Right renal cortex interstitium (tissue), 3 donors: ENCODE data around the gene PLEKHN1. TPM values are rescaled to one million over a fixed set of nuclear protein-coding genes. Genes with fewer than 3 reads are reported as not detected.
"Not testable (repeated sequence)": the region's sequence is repeated elsewhere in the genome, so short reads cannot be mapped to it uniquely, and the experiment has no call there.

Experiments used
- DNase-seq, 3 donors: peaks; one replicate each; pipeline ENCODE4 v3.0.0-alpha.2; 2013; ENCODE audit warnings: low read depth in 3 of 3, low spot score in 2 of 3
- polyA plus RNA-seq, 3 donors: library from polyadenylated mRNA; unstranded; fragments of 120-200 nt; gene quantifications; one replicate each; pipeline ENCODE4 v1.2.1, GENCODE V29; 2013; ENCODE audit not compliant: insufficient read length in 3 of 3

Gene PLEKHN1
- polyA plus RNA-seq, 3 donors = 0.17 to 0.27 (median 0.22) TPM

DNA sequence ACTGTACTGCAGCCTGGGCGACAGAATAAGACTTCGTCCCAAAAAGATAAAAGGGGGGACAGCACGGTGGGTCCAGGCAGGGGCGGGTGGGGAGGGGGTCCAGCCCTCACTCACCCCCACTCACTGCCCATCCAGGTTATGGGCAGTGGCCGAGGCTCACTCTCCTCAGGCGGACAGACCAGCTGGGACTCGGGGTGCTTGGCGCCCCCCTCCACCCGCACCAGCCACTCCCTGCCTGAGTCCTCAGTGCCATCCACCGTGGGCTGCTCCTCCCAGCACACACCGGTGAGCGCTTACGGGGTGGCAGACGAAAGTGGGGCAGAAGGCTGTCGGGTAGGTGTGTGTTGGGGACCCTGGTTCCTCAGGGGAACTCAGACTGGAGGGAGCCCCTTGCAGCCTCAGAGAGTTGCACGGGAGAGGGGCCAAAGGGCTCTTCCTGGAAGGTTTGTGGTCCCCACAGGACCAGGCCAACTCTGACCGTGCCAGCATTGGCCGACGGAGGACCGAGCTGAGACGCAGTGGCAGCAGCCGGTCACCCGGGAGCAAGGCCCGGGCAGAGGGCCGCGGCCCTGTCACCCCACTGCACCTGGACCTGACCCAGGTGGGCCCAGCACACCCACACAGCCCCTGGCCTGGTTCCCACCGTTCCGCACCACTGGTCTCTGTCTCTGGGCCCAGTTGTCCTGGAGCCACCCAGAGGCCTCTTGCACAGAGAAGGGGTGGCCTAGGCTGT, 6.6 kb downstream of the PLEKHN1 start:
- DNase-seq = no peak

DNA sequence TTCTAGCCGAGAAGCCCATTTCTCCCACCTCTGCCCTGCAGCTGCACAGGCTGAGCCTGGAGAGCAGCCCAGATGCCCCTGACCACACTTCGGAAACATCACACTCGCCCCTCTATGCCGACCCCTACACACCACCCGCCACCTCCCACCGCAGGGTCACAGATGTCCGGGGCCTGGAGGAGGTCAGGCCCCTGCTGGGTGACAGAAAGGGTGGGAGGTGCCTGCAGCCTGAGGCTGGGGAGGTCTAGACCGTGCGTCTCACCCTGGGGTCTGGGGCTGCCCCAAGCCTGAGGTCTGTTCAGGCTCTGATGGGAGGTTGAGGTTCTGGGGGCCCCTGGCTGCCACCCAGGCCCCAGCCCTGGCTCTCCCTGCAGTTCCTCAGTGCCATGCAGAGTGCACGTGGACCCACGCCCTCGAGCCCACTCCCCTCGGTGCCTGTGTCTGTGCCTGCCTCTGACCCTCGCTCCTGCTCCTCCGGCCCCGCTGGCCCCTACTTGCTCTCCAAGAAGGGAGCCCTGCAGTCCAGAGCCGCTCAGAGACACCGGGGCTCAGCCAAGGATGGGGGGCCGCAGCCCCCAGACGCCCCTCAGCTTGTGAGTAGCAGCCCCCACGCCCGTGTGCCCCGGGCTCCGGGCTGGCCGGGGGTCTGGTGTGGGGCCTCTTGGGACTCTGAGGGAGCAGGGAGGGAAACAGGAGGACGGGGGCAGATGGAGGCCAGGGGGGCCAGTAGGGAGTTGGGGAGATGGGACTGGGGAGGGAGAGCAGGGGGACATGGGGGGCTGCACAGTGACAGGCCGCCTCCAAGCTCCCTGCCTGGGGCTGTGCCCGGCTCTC, 7.4 kb downstream of the PLEKHN1 start:
- DNase-seq = no peak

DNA sequence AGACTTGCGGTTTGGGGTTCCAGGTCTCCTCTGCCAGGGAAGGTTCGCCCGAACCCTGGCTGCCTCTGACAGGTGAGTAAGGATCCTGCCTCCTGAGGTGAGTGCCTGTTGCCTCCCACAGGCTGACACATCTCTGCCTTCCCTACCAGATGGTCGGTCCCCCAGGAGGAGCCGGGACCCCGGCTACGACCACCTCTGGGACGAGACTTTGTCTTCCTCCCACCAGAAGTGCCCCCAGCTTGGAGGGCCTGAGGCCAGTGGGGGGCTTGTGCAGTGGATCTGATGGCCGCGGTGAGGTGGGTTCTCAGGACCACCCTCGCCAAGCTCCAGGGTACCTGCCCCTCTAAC, 8.0 kb downstream of the PLEKHN1 start:
- DNase-seq = no peak

DNA sequence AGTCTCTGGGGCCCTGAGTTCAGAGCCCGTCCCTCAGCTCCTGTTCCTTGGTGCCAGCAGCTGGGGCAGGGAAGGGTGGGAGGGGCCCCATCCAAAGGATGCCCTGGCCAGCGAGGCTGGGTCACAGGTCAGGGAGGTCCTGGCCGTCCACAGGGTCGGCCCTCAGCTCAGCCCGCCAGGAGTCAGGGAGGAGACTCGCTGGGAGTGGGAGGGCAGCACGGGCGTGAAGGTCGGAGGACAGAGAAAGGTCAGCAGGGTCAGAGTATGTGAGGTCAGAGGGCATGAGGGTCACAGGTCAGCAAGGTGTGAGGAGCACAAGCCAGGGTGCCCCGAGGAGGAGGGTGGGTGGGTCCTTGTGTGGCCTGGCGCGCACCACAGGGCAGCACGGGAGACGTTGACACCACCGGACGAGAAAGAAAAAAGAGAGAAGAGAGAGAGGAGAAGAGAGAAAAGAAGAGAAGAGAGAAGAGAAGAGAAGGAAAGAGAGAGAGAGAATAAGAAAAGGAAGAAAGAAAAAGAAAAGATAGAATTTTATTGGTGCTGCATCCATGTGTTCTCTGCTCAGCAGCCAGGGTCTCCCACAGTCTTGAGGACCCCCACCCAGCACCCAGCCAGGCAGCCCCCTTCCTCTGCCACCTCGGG, 8.5 kb downstream of the PLEKHN1 start:
- DNase-seq = no peak

GRCh38 chr1:975365-975764, 9.1 kb downstream of the PLEKHN1 start:
- DNase-seq = no peak

- DNase-seq = no peak
These were observed 9.8 kb downstream of the PLEKHN1 start for GRCh38 chr1:975896-976683.

DNA sequence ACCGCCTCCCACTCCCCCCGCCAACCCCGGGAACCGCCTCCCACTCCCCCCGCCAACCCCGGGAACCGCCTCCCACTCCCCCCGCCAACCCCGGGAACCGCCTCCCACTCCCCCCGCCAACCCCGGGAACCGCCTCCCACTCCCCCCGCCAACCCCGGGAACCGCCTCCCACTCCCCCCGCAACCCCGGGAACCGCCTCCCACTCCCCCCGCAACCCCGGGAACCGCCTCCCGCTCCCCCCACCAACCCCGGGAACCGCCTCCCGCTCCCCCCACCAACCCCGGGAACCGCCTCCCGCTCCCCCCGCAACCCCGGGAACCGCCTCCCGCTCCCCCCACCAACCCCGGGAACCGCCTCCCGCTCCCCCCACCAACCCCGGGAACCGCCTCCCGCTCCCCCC, 10.5 kb downstream of the PLEKHN1 start:
- DNase-seq = not testable (repeated sequence)

GRCh38 chr1:978069-978834, 12.0 kb downstream of the PLEKHN1 start:
- DNase-seq = no peak

DNA sequence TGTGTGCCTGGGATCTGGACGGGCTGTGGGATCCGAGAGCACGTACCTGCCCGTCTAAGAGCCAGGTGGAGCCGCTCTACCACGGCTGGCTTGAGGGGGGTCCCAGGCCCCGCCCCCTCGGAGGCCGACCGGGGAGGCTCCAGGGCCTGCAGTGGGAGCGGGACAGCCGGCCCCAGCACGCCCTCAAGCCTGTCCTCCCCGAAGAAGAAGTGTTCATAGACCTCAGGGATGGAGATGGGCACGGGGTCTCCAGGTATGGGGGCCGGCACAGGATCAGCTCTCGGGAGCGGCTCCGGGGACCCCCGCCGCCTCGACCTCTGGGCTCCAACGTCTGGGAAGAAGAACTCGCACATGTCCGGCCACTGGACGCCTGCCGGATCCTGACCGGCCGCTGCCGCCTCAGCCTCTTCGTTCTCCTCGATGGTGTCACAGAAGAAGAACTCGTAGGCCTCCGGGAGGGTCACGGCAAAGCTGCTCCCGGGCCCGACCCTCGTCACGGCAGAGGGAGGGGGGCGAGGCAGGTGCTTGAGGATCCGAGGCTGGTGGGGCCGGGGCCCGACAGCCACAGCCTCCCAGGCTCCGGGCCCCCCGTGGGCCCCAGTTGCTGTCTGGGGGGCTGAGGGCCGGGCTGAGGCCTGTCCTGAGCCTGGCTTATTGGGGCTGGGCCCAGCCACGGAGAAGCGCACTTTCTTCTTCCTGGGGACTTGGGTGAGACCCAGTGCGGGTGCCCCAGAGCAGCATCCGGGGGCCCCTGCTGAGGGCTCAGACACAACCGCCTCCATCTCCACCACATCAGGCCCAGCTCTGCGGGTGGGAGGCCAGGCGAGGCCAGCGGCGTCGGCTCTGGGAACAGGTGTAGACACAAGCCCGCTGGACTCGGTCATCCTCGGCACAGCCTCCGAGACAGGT, 12.8 kb downstream of the PLEKHN1 start:
- DNase-seq = no peak

- DNase-seq = no peak
These were observed 13.4 kb downstream of the PLEKHN1 start for GRCh38 chr1:979744-980072.

DNA sequence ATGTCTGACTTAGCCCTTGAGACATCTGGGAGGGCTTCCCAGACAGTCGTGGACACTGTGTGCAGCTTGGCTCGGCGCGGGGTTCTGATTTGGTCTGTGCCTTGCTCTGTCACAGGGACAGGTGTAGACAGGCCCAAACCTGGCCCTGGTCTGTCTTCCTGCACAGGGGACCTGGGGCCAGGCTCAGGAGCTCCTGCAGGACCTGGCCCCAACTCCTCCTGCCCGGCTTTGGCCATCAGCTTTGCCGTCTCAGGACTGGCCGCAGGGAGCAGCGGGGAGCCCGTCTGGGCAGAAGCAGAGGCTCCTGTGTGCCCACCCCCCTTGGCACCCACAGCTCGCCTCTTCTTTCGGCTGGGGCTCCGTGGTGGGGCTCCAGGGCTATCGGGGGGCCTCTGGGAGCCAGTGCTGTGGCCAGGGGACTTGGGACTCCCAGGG, 13.9 kb downstream of the PLEKHN1 start:
- no peak for DNase-seq

DNA sequence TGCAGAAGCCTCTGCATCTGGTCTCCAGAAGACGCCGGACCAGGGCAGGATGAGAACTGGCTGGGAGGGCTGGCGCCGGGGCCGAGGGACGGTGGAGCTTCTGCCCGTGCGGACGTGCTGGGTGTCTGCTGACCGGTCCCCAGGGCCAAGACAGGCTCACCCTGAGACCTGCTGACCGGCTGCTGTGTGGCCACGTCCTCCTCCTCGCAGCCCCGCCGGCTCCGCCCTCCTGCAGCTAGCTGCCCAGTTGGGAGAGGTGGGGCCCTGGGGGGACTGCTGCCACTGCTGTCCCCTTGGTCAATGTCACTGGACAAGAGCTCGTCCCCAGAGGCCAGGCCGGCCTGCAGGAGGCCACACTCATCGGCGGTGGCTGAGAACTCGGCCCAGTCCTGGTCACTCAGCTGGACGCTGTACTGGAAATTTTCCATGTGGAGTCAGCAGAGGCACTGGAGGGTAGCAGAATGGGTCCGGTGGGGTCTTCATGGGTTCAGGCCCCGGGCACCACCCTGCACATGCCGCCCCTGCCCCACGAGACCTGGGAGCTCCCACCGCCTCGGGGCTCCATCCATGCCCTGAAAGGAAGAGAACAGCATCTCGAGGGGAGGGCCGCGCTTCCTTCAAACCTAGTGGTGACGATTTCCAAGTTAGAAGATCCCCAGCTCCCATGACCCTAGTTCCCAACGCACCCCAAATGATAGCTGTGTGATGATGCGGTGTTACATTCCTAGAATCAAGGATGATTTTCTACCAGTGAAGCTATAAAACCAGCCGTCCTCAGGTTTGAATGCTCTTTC, 14.5 kb downstream of the PLEKHN1 start:
- no peak for DNase-seq

GRCh38 chr1:981491-981954, 15.2 kb downstream of the PLEKHN1 start:
- DNase-seq = no peak

DNA sequence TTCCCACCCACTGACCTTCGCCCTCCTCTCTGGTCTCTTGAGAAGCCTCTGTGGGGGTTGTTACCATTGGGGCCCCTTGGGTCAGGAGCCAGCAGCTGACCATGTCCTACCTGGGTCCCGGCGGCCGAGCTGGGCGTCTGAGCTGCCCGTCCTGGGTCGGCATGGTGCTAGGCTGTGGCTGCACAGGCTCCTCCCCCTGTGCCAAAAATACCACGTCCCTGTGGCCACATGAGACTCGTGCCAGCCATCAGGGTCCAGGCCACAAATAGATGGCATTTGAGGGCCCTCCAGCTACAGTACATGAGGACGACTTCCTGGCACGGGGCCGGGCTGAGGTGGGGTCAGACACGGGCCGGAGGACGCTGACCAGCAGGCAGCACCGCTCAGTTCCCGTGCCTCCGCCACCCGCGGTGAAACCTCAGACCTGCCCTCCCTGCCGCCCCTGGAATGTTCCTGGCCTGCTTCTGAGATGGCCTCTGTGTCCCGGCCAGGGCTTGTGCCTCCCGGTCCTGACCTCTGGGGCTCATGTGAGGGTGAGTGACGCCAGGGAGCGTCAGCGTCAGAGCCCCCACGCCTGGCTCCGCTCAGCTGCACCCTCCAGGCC, 15.8 kb downstream of the PLEKHN1 start, which contains the start of gene PERM1:
Gene PERM1 (minus strand): TSS at position 139 of the 604 bp plus-strand sequence. CDS start 1,064 bp downstream, outside the sequence.
- DNase-seq = no peak

- no peak for DNase-seq
These were observed 16.6 kb downstream of the PLEKHN1 start for GRCh38 chr1:982765-983436.

DNA sequence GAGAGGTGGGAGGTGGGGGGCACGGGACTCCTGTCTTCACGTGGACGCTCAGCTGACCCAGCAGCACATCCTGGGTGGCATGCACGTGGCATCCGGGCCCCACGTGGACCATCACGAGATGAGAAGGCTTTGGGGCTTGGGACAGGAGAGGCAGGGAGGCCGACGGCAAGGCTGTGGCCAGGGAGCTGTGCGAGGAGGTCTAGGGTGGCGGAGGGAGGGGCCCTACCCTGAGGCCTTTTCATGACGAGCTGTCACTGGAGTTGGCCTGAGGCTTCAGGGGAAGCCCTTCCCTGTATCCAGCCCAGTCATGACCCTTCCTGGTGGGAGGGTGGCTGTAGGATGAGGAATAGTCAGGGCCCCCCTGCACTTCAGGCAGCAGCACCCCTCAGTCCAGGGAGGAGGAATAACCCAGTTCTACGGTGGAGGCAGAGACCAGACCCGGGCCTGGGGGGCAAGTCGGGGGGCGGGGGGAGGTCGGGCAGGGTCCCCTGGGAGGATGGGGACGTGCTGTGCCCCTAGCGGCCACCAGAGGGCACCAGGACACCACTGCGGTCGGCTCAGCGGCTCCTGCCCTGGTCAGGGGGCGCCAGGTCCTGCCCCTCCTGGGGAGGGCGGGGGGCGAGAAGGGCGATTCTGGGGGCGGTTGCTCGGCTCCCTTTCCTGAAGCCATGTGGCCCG, 17.7 kb downstream of the PLEKHN1 start:
- no peak for DNase-seq

- DNase-seq = no peak
These were observed 18.2 kb downstream of the PLEKHN1 start for GRCh38 chr1:984476-984814.
